CD4-positive, alpha-beta memory T cell (primary cell): ENCODE results near the gene PROCA1. TPM values are rescaled to one million over a fixed set of nuclear protein-coding genes. Genes with fewer than 3 reads are reported as not detected.

Experiments
- CTCF ChIA-PET: fragments of 350-600 bp; sonication (Branson Sonifier 250); formaldehyde crosslinking; loops from one replicate; lab custom pipeline; 2021; ENCODE audit warnings: inconsistent platforms; ENCODE audit not compliant: partially characterized antibody; lab: Charles Lee
- POLR2A ChIA-PET: fragments of 350-600 bp; sonication (Branson Sonifier 250); formaldehyde crosslinking; loops from one replicate; lab custom pipeline; 2021; ENCODE audit not compliant: partially characterized antibody; lab: Charles Lee
- DNase-seq, 5 donors: peaks; one replicate each; pipeline versions ENCODE4 v3.0.0 to v3.0.0-alpha.2; 2020 to 2022; ENCODE audit warnings: mixed read lengths in 1 of 5
- H3K27ac ChIP-seq: one replicate; pipeline ENCODE4 v1.7.0; 2013; ENCODE audit warnings: low read depth, low read length
- H3K27me3 ChIP-seq: 2 replicates; pipeline ENCODE4 v1.7.0; 2013; ENCODE audit warnings: mild to moderate bottlenecking, low read length, moderate library complexity; ENCODE audit not compliant: insufficient read depth
- H3K36me3 ChIP-seq: 2 replicates; pipeline ENCODE4 v1.7.0; 2013; ENCODE audit warnings: mild to moderate bottlenecking, low read length, moderate library complexity; ENCODE audit not compliant: insufficient read depth
- H3K4me1 ChIP-seq: 2 replicates; pipeline ENCODE4 v1.7.0; 2013; ENCODE audit warnings: mild to moderate bottlenecking, low read length, moderate library complexity; ENCODE audit not compliant: insufficient read depth
- H3K4me3 ChIP-seq, 2 donors: one replicate each; pipeline ENCODE4 v1.7.0; 2013; ENCODE audit warnings: low read length in 2 of 2, mild to moderate bottlenecking in 1 of 2
- H3K9me3 ChIP-seq, 2 donors: one replicate each; pipeline ENCODE4 v1.7.0; 2013; ENCODE audit warnings: low read length in 2 of 2, control low read depth in 1 of 2; ENCODE audit not compliant: control insufficient read depth in 1 of 2
- H3K27ac Mint-ChIP-seq, 7 donors: one replicate each; pipeline ENCODE4 v1.8.0; 2020 to 2021; ENCODE audit warnings: mixed read lengths in 7 of 7, mild to moderate bottlenecking in 6 of 7, inconsistent platforms in 3 of 7, moderate library complexity in 3 of 7
- H3K27me3 Mint-ChIP-seq, 2 donors: one replicate each; pipeline ENCODE4 v1.8.0; 2020 to 2021; ENCODE audit warnings: mixed read lengths in 2 of 2
- H3K36me3 Mint-ChIP-seq, 2 donors: one replicate each; pipeline ENCODE4 v1.8.0; 2020 to 2021; ENCODE audit warnings: mixed read lengths in 2 of 2, inconsistent platforms in 1 of 2, mild to moderate bottlenecking in 1 of 2
- H3K4me1 Mint-ChIP-seq, 4 donors: one replicate each; pipeline ENCODE4 v1.8.0; 2020 to 2021; ENCODE audit warnings: mixed read lengths in 4 of 4, mild to moderate bottlenecking in 1 of 4
- H3K4me3 Mint-ChIP-seq, 8 donors: one replicate each; pipeline ENCODE4 v1.8.0; 2020 to 2021; ENCODE audit warnings: mixed read lengths in 8 of 8, mild to moderate bottlenecking in 7 of 8, moderate library complexity in 6 of 8, inconsistent platforms in 3 of 8
- H3K9me3 Mint-ChIP-seq, 8 donors: one replicate each; pipeline ENCODE4 v1.8.0; 2020 to 2021; ENCODE audit warnings: mixed read lengths in 8 of 8, mild to moderate bottlenecking in 5 of 8, inconsistent platforms in 3 of 8, moderate library complexity in 1 of 8
- intact Hi-C: fragments of 100-400 bp; cut with micrococcal nuclease; formaldehyde crosslinking; loops from one replicate; pipeline ENCODE4 v1.15.1; 2023
- polyA plus RNA-seq, 2 donors: library from polyadenylated mRNA; unstranded; fragments of 300-500 nt; fragmentation: Illumina TruSeq; gene quantifications; one replicate each; pipeline ENCODE4 v1.2.3, GENCODE V29; 2021
- total RNA-seq, 2 experiments: library from RNA; stranded (reverse); gene quantifications; one replicate each; pipeline ENCODE4 v1.2.3, GENCODE V29; 2021

PROCA1 gene
- total and polyA plus RNA-seq, 4 experiments from 2014 or later: 0.12 to 17.4 (median 7.9) TPM

- Histone ChIP-seq H3K4me3 (no peak overlapping the region), H3K27ac (no peak overlapping the region), H3K27me3 (no peaks in the 10 kb centered on the region), H3K9me3 (no peaks in the 10 kb centered on the region), H3K4me1 (no peaks in the 10 kb centered on the region), H3K36me3 (peaks cover 15% of the 10 kb centered on the region)
- H3K27me3 Mint-ChIP-seq: no peaks in the 10 kb centered on the region
- DNase-seq: no peak
- intact Hi-C loops: no loop called here
- ChIA-PET POLR2A (interaction anchor here (19.4 kb wide), 1 partner anchor 31 kb away, joined by 528 read pairs; the partner anchor contains the start of genes NEK8, RPL23A and TLCD1), CTCF (interaction anchor here (0.9 to 13.1 kb wide), 2 partner anchors 12 to 29 kb away, joined by 3 to 492 read pairs; partner anchors contain the start of genes NEK8 and TLCD1)
- H3K27ac Mint-ChIP-seq: no peak overlapping the region
- no peaks in the 10 kb centered on the region for H3K9me3 Mint-ChIP-seq
- peaks cover 0 to 6% (median 2%) of the 10 kb centered on the region in 4 donors for H3K4me1 Mint-ChIP-seq
- peaks cover 14 to 32% of the 10 kb centered on the region in 2 donors for H3K36me3 Mint-ChIP-seq
- H3K4me3 Mint-ChIP-seq: no peak overlapping the region
Measured at GRCh38 chr17:28755486-28755885, 43.8 kb upstream of the PROCA1 start.

- Histone ChIP-seq H3K4me3 (no peak overlapping the region), H3K4me1 (no peaks in the 10 kb centered on the region), H3K36me3 (peaks cover 23% of the 10 kb centered on the region), H3K27ac (no peak overlapping the region), H3K9me3 (no peaks in the 10 kb centered on the region), H3K27me3 (no peaks in the 10 kb centered on the region)
- ChIA-PET CTCF (interaction anchor here (0.6 to 13.1 kb wide), 14 partner anchors 11 to 1521 kb away, joined by 3 to 492 read pairs (median 4); partner anchors contain the start of genes NEK8, PHF12, PROCA1 and RPL23A), POLR2A (interaction anchor here (0.6 to 19.4 kb wide), 4 partner anchors 12 to 183 kb away, joined by 3 to 528 read pairs (median 3); partner anchors contain the start of genes NEK8, PROCA1, RPL23A and TLCD1)
- H3K27me3 Mint-ChIP-seq: no peaks in the 10 kb centered on the region
- peaks cover 3 to 6% (median 5%) of the 10 kb centered on the region in 4 donors for H3K4me1 Mint-ChIP-seq
- peak overlapping the region in 1 of 7 donors; percentile 23 for H3K27ac Mint-ChIP-seq
- intact Hi-C loops: no loop called here
- H3K36me3 Mint-ChIP-seq: peaks cover 0 to 28% of the 10 kb centered on the region in 2 donors
- no peaks in the 10 kb centered on the region for H3K9me3 Mint-ChIP-seq
- no peak overlapping the region for H3K4me3 Mint-ChIP-seq
- DNase-seq: no peak
Measured at GRCh38 chr17:28751600-28752366, 40.1 kb upstream of the PROCA1 start.

DNA sequence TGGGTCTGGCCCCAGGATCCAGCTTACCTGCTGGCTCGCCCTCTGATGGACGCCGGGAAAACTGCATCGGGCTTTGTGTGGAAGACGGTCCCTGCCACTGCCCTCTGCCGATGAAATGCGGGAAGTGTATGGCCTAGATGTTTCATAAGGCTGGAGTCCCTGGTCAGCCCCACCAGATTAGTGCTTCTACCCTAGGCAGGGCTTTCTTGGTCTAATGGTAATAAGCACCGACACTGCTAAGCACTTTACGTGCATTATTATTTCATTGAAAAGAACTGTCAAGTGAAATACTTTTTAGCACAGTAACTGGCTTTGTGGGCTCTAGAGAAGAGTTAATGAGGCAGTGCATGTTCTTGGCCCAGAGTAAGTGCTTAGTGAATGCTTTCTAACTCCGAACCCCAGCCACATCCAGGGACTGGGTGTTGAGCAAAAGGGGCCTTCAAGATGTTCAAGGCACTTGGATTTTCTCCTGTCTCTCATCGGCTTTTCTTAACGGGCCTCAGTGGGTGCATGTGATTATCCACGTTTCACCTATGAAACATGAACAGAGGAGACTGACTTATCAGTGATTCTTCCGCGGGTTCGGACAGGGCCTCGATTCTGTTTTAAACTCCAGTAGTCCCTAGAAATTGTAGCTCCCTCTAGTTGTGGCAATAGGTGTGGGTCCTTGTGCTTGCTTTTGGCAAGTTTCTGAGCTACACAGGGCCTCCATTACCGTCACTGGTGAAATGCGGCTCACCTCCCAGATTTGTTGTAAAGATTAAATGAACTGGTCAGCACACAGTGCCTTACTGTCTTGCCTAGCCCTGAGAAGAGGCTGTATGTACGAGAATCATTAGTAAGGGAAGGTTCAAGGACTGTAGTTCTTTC, 38.7 kb upstream of the PROCA1 start:
- Histone ChIP-seq H3K27me3 (no peaks in the 10 kb centered on the region), H3K36me3 (peaks cover 23% of the 10 kb centered on the region), H3K27ac (peak overlapping the region; percentile 10), H3K4me3 (no peak overlapping the region), H3K9me3 (no peaks in the 10 kb centered on the region), H3K4me1 (peaks cover 13% of the 10 kb centered on the region)
- Mint-ChIP-seq H3K27me3 (no peaks in the 10 kb centered on the region), H3K4me1 (peaks cover 7 to 18% (median 11%) of the 10 kb centered on the region in 4 donors), H3K36me3 (peaks cover 0 to 20% of the 10 kb centered on the region in 2 donors), H3K9me3 (no peaks in the 10 kb centered on the region), H3K27ac (peak overlapping the region in 6 of 7 donors; percentile 17 to 85 (median 70)), H3K4me3 (peak overlapping the region in 1 of 8 donors; percentile 49)
- POLR2A ChIA-PET: interaction anchor here (0.6 to 19.4 kb wide), 9 partner anchors 20 to 202 kb away, joined by 3 to 528 read pairs (median 3); partner anchors contain the start of genes NEK8, PROCA1, RPL23A and TLCD1
- CTCF ChIA-PET: interaction anchor here (0.6 to 13.1 kb wide), 27 partner anchors 8 to 1522 kb away, joined by 3 to 492 read pairs (median 4); partner anchors contain the start of genes BLTP2, NEK8, PHF12 and PROCA1
- intact Hi-C loops: loop anchor here (1.0 kb wide), 2 partner anchors 23 to 103 kb away; no protein-coding TSS in a partner anchor
- peak; percentile 82 to 89 (median 85) for DNase-seq

DNA sequence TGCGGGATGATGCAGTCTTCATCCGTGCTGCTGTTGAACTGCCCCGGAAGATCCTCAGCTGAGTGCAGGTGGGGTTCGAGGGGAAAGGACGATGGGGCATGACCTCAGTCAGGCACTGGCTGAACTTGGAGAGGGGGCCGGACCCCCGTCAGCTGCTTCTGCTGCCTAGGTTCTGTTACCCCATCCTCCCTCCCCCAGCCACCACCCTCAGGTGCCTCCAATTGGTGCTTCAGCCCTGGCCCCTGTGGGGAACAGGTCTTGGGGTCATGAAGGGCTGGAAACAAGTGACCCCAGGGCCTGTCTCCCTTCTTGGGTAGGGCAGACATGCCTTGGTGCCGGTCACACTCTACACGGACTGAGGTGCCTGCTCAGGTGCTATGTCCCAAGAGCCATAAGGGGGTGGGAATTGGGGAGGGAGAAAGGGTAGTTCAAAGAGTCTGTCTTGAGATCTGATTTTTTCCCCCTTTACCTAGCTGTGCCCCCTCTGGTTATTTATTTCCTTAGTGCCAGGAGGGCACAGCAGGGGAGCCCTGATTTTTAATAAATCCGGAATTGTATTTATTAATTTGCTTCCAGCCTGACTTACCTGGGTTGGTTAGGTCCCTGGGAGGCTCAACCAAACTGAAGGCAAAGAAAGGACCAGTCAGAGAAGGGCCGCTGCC, 38.0 kb upstream of the PROCA1 start:
- H3K36me3 ChIP-seq: peaks cover 23% of the 10 kb centered on the region
- no peak overlapping the region for H3K4me3 ChIP-seq

DNA sequence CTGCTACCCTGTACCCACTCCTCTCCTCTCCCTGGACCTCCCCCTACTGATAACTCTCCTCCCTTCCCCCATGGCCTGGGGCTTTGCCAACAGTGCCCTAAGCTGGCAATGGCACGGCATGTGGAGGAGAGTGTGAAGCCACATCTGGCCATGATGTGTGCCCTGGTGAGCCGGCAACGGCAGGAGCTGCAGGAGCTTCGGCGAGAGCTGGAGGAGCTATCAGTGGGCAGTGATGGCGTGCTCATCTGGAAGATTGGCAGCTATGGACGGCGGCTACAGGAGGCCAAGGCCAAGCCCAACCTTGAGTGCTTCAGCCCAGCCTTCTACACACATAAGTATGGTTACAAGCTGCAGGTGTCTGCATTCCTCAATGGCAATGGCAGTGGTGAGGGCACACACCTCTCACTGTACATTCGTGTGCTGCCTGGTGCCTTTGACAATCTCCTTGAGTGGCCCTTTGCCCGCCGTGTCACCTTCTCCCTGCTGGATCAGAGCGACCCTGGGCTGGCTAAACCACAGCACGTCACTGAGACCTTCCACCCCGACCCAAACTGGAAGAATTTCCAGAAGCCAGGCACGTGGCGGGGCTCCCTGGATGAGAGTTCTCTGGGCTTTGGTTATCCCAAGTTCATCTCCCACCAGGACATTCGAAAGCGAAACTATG, 37.3 kb upstream of the PROCA1 start:
- Histone ChIP-seq H3K9me3 (no peaks in the 10 kb centered on the region), H3K4me1 (peaks cover 21% of the 10 kb centered on the region), H3K27ac (no peak overlapping the region), H3K27me3 (no peaks in the 10 kb centered on the region), H3K4me3 (no peak overlapping the region), H3K36me3 (peaks cover 23% of the 10 kb centered on the region)
- H3K4me1 Mint-ChIP-seq: peaks cover 10 to 29% (median 17%) of the 10 kb centered on the region in 4 donors
- no peaks in the 10 kb centered on the region for H3K27me3 Mint-ChIP-seq
- H3K27ac Mint-ChIP-seq: peak overlapping the region in 5 of 7 donors; percentile 50 to 92 (median 62)
- peaks cover 0 to 22% of the 10 kb centered on the region in 2 donors for H3K36me3 Mint-ChIP-seq
- ChIA-PET CTCF (interaction anchor here (1.0 to 13.1 kb wide), 11 partner anchors 14 to 383 kb away, joined by 3 to 492 read pairs (median 4); partner anchors contain the start of genes BLTP2, NEK8, PHF12 and PROCA1), POLR2A (interaction anchor here (0.8 to 19.4 kb wide), 3 partner anchors 19 to 203 kb away, joined by 3 to 528 read pairs (median 4); partner anchors contain the start of genes NEK8, RPL23A and TLCD1)
- no peak overlapping the region for H3K4me3 Mint-ChIP-seq
- H3K9me3 Mint-ChIP-seq: no peaks in the 10 kb centered on the region
- intact Hi-C loops: no loop called here
- no peak for DNase-seq

More for the DNA sequence above, 38.0 kb upstream of the PROCA1 start:
- peak overlapping the region; percentile 10 for H3K27ac ChIP-seq
- ChIA-PET POLR2A (interaction anchor here (0.6 to 19.4 kb wide), 6 partner anchors 19 to 202 kb away, joined by 3 to 528 read pairs (median 3); partner anchors contain the start of genes NEK8, PROCA1, RPL23A and TLCD1), CTCF (interaction anchor here (0.6 to 13.1 kb wide), 21 partner anchors 9 to 382 kb away, joined by 3 to 492 read pairs (median 4); partner anchors contain the start of genes BLTP2, NEK8, PHF12 and PROCA1)
- DNase-seq: no peak
- peaks cover 21% of the 10 kb centered on the region for H3K4me1 ChIP-seq
- H3K4me3 Mint-ChIP-seq: peak overlapping the region in 1 of 8 donors; percentile 49
- intact Hi-C loops: loop anchor here (1.0 kb wide), 2 partner anchors 22 to 102 kb away; no protein-coding TSS in a partner anchor
- H3K9me3 Mint-ChIP-seq: no peaks in the 10 kb centered on the region
- H3K27ac Mint-ChIP-seq: peak overlapping the region in 6 of 7 donors; percentile 17 to 85 (median 70)
- H3K4me1 Mint-ChIP-seq: peaks cover 8 to 26% (median 15%) of the 10 kb centered on the region in 4 donors
- H3K9me3 ChIP-seq: no peaks in the 10 kb centered on the region
- no peaks in the 10 kb centered on the region for H3K27me3 ChIP-seq
- H3K27me3 Mint-ChIP-seq: no peaks in the 10 kb centered on the region
- peaks cover 0 to 22% of the 10 kb centered on the region in 2 donors for H3K36me3 Mint-ChIP-seq
